ENCODE results near the gene LPCAT1. TPM values are rescaled to one million over a fixed set of nuclear protein-coding genes. Genes with fewer than 3 reads are reported as not detected.

The LPCAT1 gene
- total RNA-seq, 1 donor from 2014 or later, result 25.3 TPM

GRCh38 chr5:1447671-1448361, 75.9 kb downstream of the LPCAT1 start:
- FAIRE-seq (no peak), DNase-seq (ENCODE audit: low read depth) (no peak)
- Histone ChIP-seq H3K36me3 (ENCODE audit: control insufficient read depth, insufficient read depth, low read length) (no peaks in the 10 kb centered on the region), H3K27me3 (ENCODE audit: control insufficient read depth, insufficient read depth, low read length) (peaks cover 27% of the 10 kb centered on the region), H3K4me3 (ENCODE audit: low read depth, low read length) (no peak overlapping the region)
- no peak for TF ChIP-seq CTCF (IDR thresholded peaks at IDR 0.05; ENCODE audit: insufficient read depth, low read length, severe bottlenecking)

GRCh38 chr5:1446602-1447343, 77.0 kb downstream of the LPCAT1 start:
- no peaks in the 10 kb centered on the region for H3K36me3 ChIP-seq (ENCODE audit: control insufficient read depth, insufficient read depth, low read length)
- H3K4me3 ChIP-seq (ENCODE audit: low read depth, low read length), result no peak overlapping the region
- H3K27me3 ChIP-seq (ENCODE audit: control insufficient read depth, insufficient read depth, low read length), result peaks cover 27% of the 10 kb centered on the region
- FAIRE-seq, result no peak
- no peak for TF ChIP-seq CTCF (IDR thresholded peaks at IDR 0.05; ENCODE audit: insufficient read depth, low read length, severe bottlenecking)
- no peak for DNase-seq (ENCODE audit: low read depth)

- H3K27me3 ChIP-seq (ENCODE audit: control insufficient read depth, insufficient read depth, low read length), result peaks cover 27% of the 10 kb centered on the region
- no peaks in the 10 kb centered on the region for H3K36me3 ChIP-seq (ENCODE audit: control insufficient read depth, insufficient read depth, low read length)
- DNase-seq (ENCODE audit: low read depth) (no peak), FAIRE-seq (no peak)
- no peak for TF ChIP-seq CTCF (IDR thresholded peaks at IDR 0.05; ENCODE audit: insufficient read depth, low read length, severe bottlenecking)
- no peak overlapping the region for H3K4me3 ChIP-seq (ENCODE audit: low read depth, low read length)
Observed at GRCh38 chr5:1445689-1446601, 77.8 kb downstream of the LPCAT1 start.

GRCh38 chr5:1445313-1445688, 78.5 kb downstream of the LPCAT1 start, which contains the start of gene SLC6A3:
Gene SLC6A3, minus strand, starts transcription at chr5:1445440. Its CDS starts 2,243 bp downstream, at chr5:1443197.
- no peak for TF ChIP-seq CTCF (IDR thresholded peaks at IDR 0.05; ENCODE audit: insufficient read depth, low read length, severe bottlenecking)
- FAIRE-seq (no peak), DNase-seq (ENCODE audit: low read depth) (no peak)
- Histone ChIP-seq H3K36me3 (ENCODE audit: control insufficient read depth, insufficient read depth, low read length) (no peaks in the 10 kb centered on the region), H3K27me3 (ENCODE audit: control insufficient read depth, insufficient read depth, low read length) (peaks cover 27% of the 10 kb centered on the region), H3K4me3 (ENCODE audit: low read depth, low read length) (no peak within 1 kb of the TSS)

DNA sequence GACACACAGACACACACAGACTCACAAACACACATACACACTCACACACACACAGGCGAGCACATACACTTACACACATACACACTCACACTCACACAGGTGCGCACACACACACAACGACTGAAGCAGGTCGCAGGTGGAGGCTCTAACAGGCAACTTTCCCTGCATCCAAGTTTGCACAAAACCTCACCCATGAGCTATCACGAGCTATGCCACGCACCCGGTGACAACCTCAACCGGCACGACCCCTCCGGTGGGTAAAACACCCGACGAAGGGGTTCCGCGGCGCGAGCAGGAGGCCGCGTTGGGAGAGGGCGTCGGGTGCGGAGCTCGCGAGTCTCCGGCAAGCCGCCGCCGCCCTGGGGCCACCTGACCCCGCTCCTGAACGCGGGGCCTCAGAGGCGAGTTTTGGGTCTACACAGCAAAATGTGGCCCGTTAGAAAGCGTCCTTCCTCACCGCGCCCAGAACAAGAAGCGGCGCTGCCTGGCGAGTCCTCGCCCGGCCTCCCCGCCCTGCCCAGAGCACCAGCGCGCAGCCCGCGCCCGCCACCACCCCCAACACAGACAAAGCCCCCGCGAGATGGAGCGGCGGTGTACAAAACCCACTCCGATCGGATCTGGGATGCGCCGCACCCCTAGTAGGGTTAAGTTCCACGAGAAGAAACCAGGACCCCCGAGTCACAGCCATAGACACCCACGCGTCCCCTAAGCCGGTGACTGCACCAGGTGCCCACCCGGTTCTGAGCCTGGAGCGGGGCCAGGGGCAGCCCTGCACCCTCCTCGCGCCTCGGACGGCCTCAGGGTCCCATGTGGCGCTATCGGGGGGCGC, 79.2 kb downstream of the LPCAT1 start:
- Histone ChIP-seq H3K4me3 (ENCODE audit: low read depth, low read length) (no peak overlapping the region), H3K36me3 (ENCODE audit: control insufficient read depth, insufficient read depth, low read length) (no peaks in the 10 kb centered on the region), H3K27me3 (ENCODE audit: control insufficient read depth, insufficient read depth, low read length) (peaks cover 27% of the 10 kb centered on the region)
- no peak for TF ChIP-seq CTCF (IDR thresholded peaks at IDR 0.05; ENCODE audit: insufficient read depth, low read length, severe bottlenecking)
- FAIRE-seq (no peak), DNase-seq (ENCODE audit: low read depth) (no peak)

All from bronchial epithelial cell (primary cell).